Tibial artery (tissue), 4 donors: Measurements from ENCODE around the gene SLC22A3.

Source experiments
- DNase-seq, 2 donors: peaks; one replicate each; pipeline ENCODE4 v3.0.0-alpha.2; 2019
- H3K27ac ChIP-seq, 2 donors: fragments of 200-600 bp; sonication (generic) in 1 of 2; 1 replicate in 1 of 2; 2 replicates in 1 of 2; pipeline ENCODE4 v1.5.1; 2018 to 2019; ENCODE audit warnings: mild to moderate bottlenecking in 1 of 2
- H3K27me3 ChIP-seq, 2 donors: fragments of 200-600 bp; sonication (generic) in 1 of 2; one replicate each; pipeline versions ENCODE4 v1.5.1 to v1.6.0; 2016 to 2019
- H3K36me3 ChIP-seq, 3 donors: fragments of 200-600 bp; sonication (generic) in 2 of 3; one replicate each; pipeline ENCODE4 v1.5.1; 2016 to 2019; ENCODE audit warnings: mild to moderate bottlenecking in 2 of 3
- H3K4me1 ChIP-seq, 4 donors: fragments of 200-600 bp; sonication (generic) in 2 of 4; 1 replicate in 3 of 4; 2 replicates in 1 of 4; pipeline ENCODE4 v1.5.1; 2016 to 2019
- H3K4me3 ChIP-seq, 2 donors: fragments of 200-600 bp; sonication (generic) in 1 of 2; 1 replicate in 1 of 2; 2 replicates in 1 of 2; pipeline ENCODE4 v1.5.1; 2018 to 2019; ENCODE audit warnings: mild to moderate bottlenecking in 2 of 2
- H3K9me3 ChIP-seq, 3 donors: fragments of 200-600 bp; sonication (generic) in 1 of 3; one replicate each; pipeline ENCODE4 v1.5.1; 2016 to 2019
- CTCF ChIP-seq, 2 experiments: fragments of 200-600 bp in 1 of 2; fragments of 450-650 bp in 1 of 2; IDR thresholded peaks; one replicate each; pipeline ENCODE4 v1.5.1; 2017 to 2019; ENCODE audit warnings: antibody characterized with exemption in 2 of 2, mild to moderate bottlenecking in 1 of 2, moderate library complexity in 1 of 2
- intact Hi-C: fragments of 100-400 bp; cut with DNase I; formaldehyde crosslinking; loops from one replicate; pipeline ENCODE4 v1.15.0; 2023; ENCODE audit warnings: low total_unique reads

Gene SLC22A3

GRCh38 chr6:160305926-160306713, 42.1 kb upstream of the SLC22A3 start:
- intact Hi-C loops: no loop called here
- peaks cover 0 to 7% (median 0%) of the 10 kb centered on the region in 3 donors for H3K36me3 ChIP-seq
- no peaks in the 10 kb centered on the region for H3K27me3 ChIP-seq
- no peak for TF ChIP-seq CTCF (IDR thresholded peaks at IDR 0.05)
- peaks cover 0 to 14% (median 0%) of the 10 kb centered on the region in 3 donors for H3K9me3 ChIP-seq
- no peak overlapping the region for H3K27ac ChIP-seq
- DNase-seq: no peak
- H3K4me1 ChIP-seq: peaks cover 0 to 5% (median 0%) of the 10 kb centered on the region in 4 donors
- no peak overlapping the region for H3K4me3 ChIP-seq

- intact Hi-C loops: no loop called here
- TF ChIP-seq CTCF (IDR thresholded peaks at IDR 0.05): no peak
- Histone ChIP-seq H3K9me3 (peaks cover 0 to 27% (median 8%) of the 10 kb centered on the region in 3 donors), H3K4me3 (no peak overlapping the region), H3K27ac (no peak overlapping the region), H3K4me1 (no peaks in the 10 kb centered on the region), H3K36me3 (peaks cover 0 to 7% (median 0%) of the 10 kb centered on the region in 3 donors), H3K27me3 (no peaks in the 10 kb centered on the region)
- DNase-seq: no peak
Observed at GRCh38 chr6:160309718-160310117, 38.5 kb upstream of the SLC22A3 start.

- Histone ChIP-seq H3K27ac (no peak overlapping the region), H3K36me3 (peaks cover 0 to 7% (median 0%) of the 10 kb centered on the region in 3 donors), H3K4me3 (no peak overlapping the region), H3K9me3 (peaks cover 0 to 27% (median 8%) of the 10 kb centered on the region in 3 donors), H3K27me3 (no peaks in the 10 kb centered on the region), H3K4me1 (no peaks in the 10 kb centered on the region)
- intact Hi-C loops: no loop called here
- DNase-seq: no peak
- no peak for TF ChIP-seq CTCF (IDR thresholded peaks at IDR 0.05)
Observed at GRCh38 chr6:160312900-160313299, 35.3 kb upstream of the SLC22A3 start.

GRCh38 chr6:160315310-160315709, 32.9 kb upstream of the SLC22A3 start:
- no peaks in the 10 kb centered on the region for H3K36me3 ChIP-seq
- intact Hi-C loops: no loop called here
- H3K4me1 ChIP-seq: no peaks in the 10 kb centered on the region
- H3K9me3 ChIP-seq: peaks cover 0 to 16% (median 8%) of the 10 kb centered on the region in 3 donors
- H3K4me3 ChIP-seq: no peak overlapping the region
- H3K27ac ChIP-seq: no peak overlapping the region
- no peak for TF ChIP-seq CTCF (IDR thresholded peaks at IDR 0.05)
- DNase-seq: no peak
- H3K27me3 ChIP-seq: no peaks in the 10 kb centered on the region

- intact Hi-C loops: no loop called here
- Histone ChIP-seq H3K27me3 (no peaks in the 10 kb centered on the region), H3K9me3 (peaks cover 0 to 12% (median 8%) of the 10 kb centered on the region in 3 donors), H3K27ac (no peak overlapping the region), H3K36me3 (no peaks in the 10 kb centered on the region), H3K4me3 (no peak overlapping the region), H3K4me1 (no peaks in the 10 kb centered on the region)
- no peak for DNase-seq
- no peak for TF ChIP-seq CTCF (IDR thresholded peaks at IDR 0.05)
Observed at GRCh38 chr6:160316261-160316660, 31.9 kb upstream of the SLC22A3 start.
